ENCODE results near the gene IGF2BP1.

Gene IGF2BP1

DNA sequence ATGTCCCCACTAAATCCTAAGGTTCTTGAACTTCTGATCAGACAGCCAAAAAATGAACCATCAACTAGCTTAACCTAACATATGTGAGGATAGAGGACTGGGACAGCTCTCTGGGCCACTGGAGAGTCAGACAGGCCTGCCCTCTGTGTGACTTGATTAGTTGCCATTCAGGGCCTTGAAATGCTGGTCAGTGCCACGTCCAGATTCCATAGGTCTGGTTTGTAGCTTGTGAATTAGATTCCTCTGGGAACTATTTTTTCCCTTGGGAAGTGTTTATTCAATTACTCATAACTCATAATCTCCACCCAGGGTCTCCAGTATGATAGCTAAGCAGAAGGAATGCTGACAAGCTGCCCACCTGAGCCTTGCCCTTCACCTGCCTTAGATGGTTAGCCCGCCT is 48.2 kb downstream of the IGF2BP1 start:
- TF ChIP-seq CTCF (IDR thresholded peaks at IDR 0.05; ENCODE audit: low read depth, low read length), result no peak

DNA sequence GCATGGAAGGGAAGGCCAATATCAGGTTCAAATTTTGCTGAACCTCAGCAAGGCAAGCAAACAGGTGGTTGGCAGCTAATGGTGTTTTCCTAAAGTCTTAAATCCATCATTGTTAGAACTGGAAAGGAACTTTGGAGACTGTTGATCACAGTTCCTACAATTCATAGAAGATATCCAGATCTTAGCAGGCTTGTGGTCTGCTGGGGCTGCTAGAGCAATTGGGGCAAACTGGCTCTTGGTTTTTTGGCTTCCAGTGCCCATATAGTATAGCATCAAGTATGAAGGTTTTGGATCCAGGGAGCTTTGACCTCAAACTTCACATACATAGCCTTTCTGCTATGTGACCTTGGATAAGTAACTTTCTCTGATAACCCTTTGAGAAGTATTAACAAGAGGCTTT is 49.7 kb downstream of the IGF2BP1 start:
- no peak for TF ChIP-seq CTCF (IDR thresholded peaks at IDR 0.05; ENCODE audit: low read depth, low read length)

More for the DNA sequence above, 48.2 kb downstream of the IGF2BP1 start:
- H3K4me3 ChIP-seq (ENCODE audit: low read depth, low read length), result no peak overlapping the region

DNA sequence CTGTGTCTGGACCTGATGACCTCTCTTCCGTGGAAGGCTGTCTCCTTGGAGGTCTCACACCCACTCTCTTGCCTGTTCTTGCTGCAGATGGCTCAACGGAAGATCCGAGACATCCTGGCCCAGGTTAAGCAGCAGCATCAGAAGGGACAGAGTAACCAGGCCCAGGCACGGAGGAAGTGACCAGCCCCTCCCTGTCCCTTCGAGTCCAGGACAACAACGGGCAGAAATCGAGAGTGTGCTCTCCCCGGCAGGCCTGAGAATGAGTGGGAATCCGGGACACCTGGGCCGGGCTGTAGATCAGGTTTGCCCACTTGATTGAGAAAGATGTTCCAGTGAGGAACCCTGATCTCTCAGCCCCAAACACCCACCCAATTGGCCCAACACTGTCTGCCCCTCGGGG is 52.1 kb downstream of the IGF2BP1 start:
- no peak overlapping the region for H3K4me3 ChIP-seq (ENCODE audit: low read depth, low read length)
- TF ChIP-seq CTCF (IDR thresholded peaks at IDR 0.05; ENCODE audit: low read depth, low read length), result no peak

More for the DNA sequence above, 49.7 kb downstream of the IGF2BP1 start:
- H3K4me3 ChIP-seq (ENCODE audit: low read depth, low read length), result no peak overlapping the region

DNA sequence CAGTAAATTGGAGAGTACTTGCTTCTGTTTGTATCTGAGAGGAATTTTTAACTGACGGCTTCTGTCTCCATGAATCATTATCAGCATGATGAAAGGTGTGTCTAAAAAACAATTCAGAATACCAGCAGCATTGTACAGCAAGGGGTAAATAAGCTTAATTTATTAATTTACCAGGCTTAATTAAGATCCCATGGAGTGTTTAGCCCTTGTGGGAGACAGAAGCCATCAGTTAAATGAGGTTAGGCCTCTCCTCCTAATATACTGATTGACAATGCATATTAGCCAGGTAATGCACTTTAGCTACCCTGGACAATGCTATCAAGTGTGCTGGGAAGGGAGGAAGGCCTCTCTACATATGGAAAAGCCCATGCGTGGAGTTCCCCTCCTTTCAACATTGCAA is 53.4 kb downstream of the IGF2BP1 start:
- H3K4me3 ChIP-seq (ENCODE audit: low read depth, low read length), result no peak overlapping the region
- no peak for TF ChIP-seq CTCF (IDR thresholded peaks at IDR 0.05; ENCODE audit: low read depth, low read length)

DNA sequence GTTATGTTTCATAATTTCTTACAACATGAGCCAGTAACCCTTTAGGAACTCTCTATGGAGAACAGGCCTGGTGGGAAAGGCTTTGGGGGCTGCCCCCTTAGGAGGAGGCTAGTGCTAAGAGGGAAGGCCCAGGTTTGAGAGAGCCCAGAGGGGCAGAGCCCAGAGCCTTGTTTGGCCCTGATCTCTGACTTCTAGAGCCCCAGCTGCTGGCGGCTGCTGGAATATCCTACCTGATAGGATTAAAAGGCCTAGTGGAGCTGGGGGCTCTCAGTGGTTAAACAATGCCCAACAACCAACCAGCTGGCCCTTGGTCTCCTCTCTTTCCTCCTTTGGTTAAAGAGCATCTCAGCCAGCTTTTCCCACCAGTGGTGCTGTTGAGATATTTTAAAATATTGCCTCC is 54.1 kb downstream of the IGF2BP1 start:
- H3K4me3 ChIP-seq (ENCODE audit: low read depth, low read length), result no peak overlapping the region
- TF ChIP-seq CTCF (IDR thresholded peaks at IDR 0.05; ENCODE audit: low read depth, low read length), result no peak

- TF ChIP-seq CTCF (IDR thresholded peaks at IDR 0.05; ENCODE audit: low read depth, low read length), result no peak
- no peak overlapping the region for H3K4me3 ChIP-seq (ENCODE audit: low read depth, low read length)
Observed at GRCh38 chr17:49053171-49053829, 56.1 kb downstream of the IGF2BP1 start.

DNA sequence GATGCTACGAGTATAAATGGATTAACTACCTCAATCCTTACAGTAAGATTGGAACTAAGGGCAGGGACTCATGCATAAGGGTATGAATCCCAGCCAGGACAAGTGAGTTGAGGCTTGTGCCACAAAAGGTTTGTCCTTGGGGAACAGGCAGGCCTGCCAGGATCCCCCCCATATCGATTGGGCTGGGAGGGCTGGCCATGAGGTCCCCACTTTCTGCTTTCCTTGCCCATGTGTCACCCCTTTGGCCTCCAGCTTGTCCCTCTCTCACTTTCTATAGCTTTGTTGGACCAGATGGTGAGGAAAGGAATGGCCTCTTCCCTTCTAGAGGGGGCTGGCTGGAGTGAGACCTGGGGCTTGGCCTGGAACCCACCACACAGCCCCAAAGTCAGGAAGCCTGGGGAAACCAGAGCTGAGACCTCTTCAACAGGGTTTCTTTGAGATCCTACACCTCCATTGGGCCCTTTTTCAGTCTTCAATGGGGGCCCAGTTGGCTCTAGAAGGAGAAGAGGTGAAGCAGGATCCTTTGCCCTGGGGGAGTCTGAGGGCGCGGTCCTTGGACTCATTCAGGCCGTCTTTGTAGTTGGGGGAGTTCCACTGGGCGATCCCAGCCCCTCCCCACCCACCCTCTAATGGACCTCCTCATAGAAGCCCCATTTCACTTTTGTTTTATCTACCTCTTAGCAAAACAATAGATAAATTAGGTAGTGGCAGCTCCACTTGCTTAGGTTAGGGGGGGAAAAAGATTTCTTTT is 57.3 kb downstream of the IGF2BP1 start:
- no peak overlapping the region for H3K4me3 ChIP-seq (ENCODE audit: low read depth, low read length)
- TF ChIP-seq CTCF (IDR thresholded peaks at IDR 0.05; ENCODE audit: low read depth, low read length), result no peak
